SK-N-SH (cell line): ENCODE data around the gene FBXO17.
"Not testable (repeated sequence)": the region's sequence is repeated elsewhere in the genome, so short reads cannot be mapped to it uniquely, and the experiment has no call there.

Experiments used
- CTCF ChIP-seq: fragments of 200-600 bp; sonication (generic); IDR thresholded peaks from 2 replicates; pipeline ENCODE4 v1.6.1; 2017; ENCODE audit warnings: antibody characterized with exemption, mild to moderate bottlenecking, moderate library complexity
- EP300 ChIP-seq, 2 experiments: IDR thresholded peaks; 2 replicates each; pipeline versions ENCODE4 v1.4.0 to v1.6.1; 2012; ENCODE audit warnings: borderline replicate concordance in 1 of 2, low read depth in 1 of 2, low read length in 1 of 2
- GABPA ChIP-seq: IDR thresholded peaks from 2 replicates; pipeline ENCODE4 v1.4.0; 2012; ENCODE audit warnings: low read depth, mild to moderate bottlenecking
- MAX ChIP-seq: IDR thresholded peaks from 2 replicates; pipeline ENCODE4 v1.4.0; 2012; ENCODE audit warnings: low read depth
- NRF1 ChIP-seq: IDR thresholded peaks from 2 replicates; pipeline ENCODE4 v1.6.1; 2012; ENCODE audit warnings: low read depth, mild to moderate bottlenecking, low read length
- RCOR1 ChIP-seq: fragments of 150-350 bp; IDR thresholded peaks from 2 replicates; pipeline ENCODE4 v1.6.1; 2017; ENCODE audit warnings: antibody characterized with exemption, low read length
- TAF1 ChIP-seq: IDR thresholded peaks from 2 replicates; pipeline ENCODE4 v1.6.1; 2012; ENCODE audit warnings: low read depth, mild to moderate bottlenecking, low read length, moderate library complexity, borderline replicate concordance
- USF1 ChIP-seq: IDR thresholded peaks from 2 replicates; pipeline ENCODE4 v1.4.0; 2012; ENCODE audit warnings: low read depth, borderline replicate concordance

- TF ChIP-seq CTCF; RCOR1; TAF1; MAX; USF1; GABPA; EP300 (IDR thresholded peaks at IDR 0.05; ENCODE audit: borderline replicate concordance in 1 of 2, low read depth in 1 of 2, low read length in 1 of 2); NRF1: not testable (repeated sequence)
These were observed 12.2 kb upstream of the FBXO17 start for GRCh38 chr19:38987745-38988144.
